Gastrocnemius medialis (tissue), 4 donors: ENCODE results near the gene SV2B.

Source experiments
- CTCF ChIP-seq, 5 experiments: fragments of 450-650 bp in 3 of 5; fragments of 200-600 bp in 2 of 5; sonication (generic) in 2 of 5; IDR thresholded peaks in 4 of 5; conservative IDR thresholded peaks in 1 of 5; 1 replicate in 4 of 5; 2 replicates in 1 of 5; pipeline ENCODE4 v1.5.1; 2016 to 2019; ENCODE audit warnings: antibody characterized with exemption in 5 of 5, mild to moderate bottlenecking in 3 of 5, moderate library complexity in 3 of 5
- POLR2A ChIP-seq, 2 donors: fragments of 450-650 bp; IDR thresholded peaks; one replicate each; pipeline ENCODE4 v1.6.1; 2017; ENCODE audit warnings: antibody characterized with exemption in 2 of 2, mild to moderate bottlenecking in 2 of 2, moderate library complexity in 2 of 2

- TF ChIP-seq CTCF (IDR thresholded peaks at IDR 0.05 in 4 of 5, conservative IDR thresholded peaks at IDR 0.05 in 1 of 5) (no peak), POLR2A (IDR thresholded peaks at IDR 0.05) (no peak)
These were observed 96.7 kb downstream of the SV2B start for GRCh38 chr15:91196768-91197167.
